H9 (cell line): ENCODE data around the gene ATF7. TPM values are rescaled to one million over a fixed set of nuclear protein-coding genes. Genes with fewer than 3 reads are reported as not detected.
A peak's percentile ranks its signal among the peaks of the same experiment; 100 is the strongest.

Experiments used
- DNase-seq: peaks from one replicate; pipeline ENCODE4 v3.0.0-alpha.2; 2017
- H2AFZ ChIP-seq: one replicate; pipeline ENCODE4 v1.6.1; 2013; ENCODE audit warnings: mild to moderate bottlenecking, low read length, control low read depth, moderate library complexity
- H2AK5ac ChIP-seq: 2 replicates; pipeline ENCODE4 v1.6.1; 2013; ENCODE audit warnings: low read length, control low read depth, mixed read lengths; ENCODE audit not compliant: insufficient read length
- H2BK120ac ChIP-seq: one replicate; pipeline ENCODE4 v1.6.1; 2013; ENCODE audit warnings: low read depth, mild to moderate bottlenecking, low read length, control low read depth, inconsistent platforms; ENCODE audit not compliant: poor library complexity, severe bottlenecking
- H2BK12ac ChIP-seq: 2 replicates; pipeline ENCODE4 v1.6.1; 2013; ENCODE audit warnings: low read length, control low read depth, mixed read lengths, low read depth; ENCODE audit not compliant: insufficient read length
- H2BK15ac ChIP-seq: 2 replicates; pipeline ENCODE4 v1.6.1; 2013; ENCODE audit warnings: low read depth, low read length, control low read depth
- H2BK20ac ChIP-seq: one replicate; pipeline ENCODE4 v1.6.1; 2013; ENCODE audit warnings: low read depth, mild to moderate bottlenecking, low read length, control low read depth, inconsistent platforms; ENCODE audit not compliant: poor library complexity, severe bottlenecking
- H2BK5ac ChIP-seq: 2 replicates; pipeline ENCODE4 v1.6.1; 2013; ENCODE audit warnings: low read length, control low read depth, mixed read lengths; ENCODE audit not compliant: insufficient read length
- H3K14ac ChIP-seq: 2 replicates; pipeline ENCODE4 v1.6.1; 2013; ENCODE audit warnings: low read length, control low read depth; ENCODE audit not compliant: insufficient read depth
- H3K18ac ChIP-seq: 2 replicates; pipeline ENCODE4 v1.6.1; 2013; ENCODE audit warnings: low read depth, mild to moderate bottlenecking, mixed read lengths, low read length, control low read depth; ENCODE audit not compliant: insufficient read length
- H3K23ac ChIP-seq: 2 replicates; pipeline ENCODE4 v1.6.1; 2013; ENCODE audit warnings: low read length, control low read depth, mixed read lengths, low read depth; ENCODE audit not compliant: insufficient read length
- H3K23me2 ChIP-seq: 2 replicates; pipeline ENCODE4 v1.6.1; 2013; ENCODE audit warnings: low read depth, mild to moderate bottlenecking, mixed read lengths, low read length, control low read depth; ENCODE audit not compliant: insufficient read length, poor library complexity, severe bottlenecking
- H3K27ac ChIP-seq: 2 replicates; pipeline ENCODE4 v1.5.1; 2013; ENCODE audit warnings: low read length, control low read depth, mixed read lengths, low read depth; ENCODE audit not compliant: insufficient read length
- H3K27me3 ChIP-seq: 2 replicates; pipeline ENCODE4 v1.6.1; 2013; ENCODE audit warnings: low read length, control low read depth, inconsistent platforms; ENCODE audit not compliant: insufficient read depth
- H3K4ac ChIP-seq: 2 replicates; pipeline ENCODE4 v1.6.1; 2013; ENCODE audit warnings: low read depth, mild to moderate bottlenecking, control low read depth, inconsistent platforms, low read length, moderate library complexity
- H3K4me1 ChIP-seq: 2 replicates; pipeline ENCODE4 v1.6.1; 2013; ENCODE audit warnings: low read length, control low read depth, inconsistent platforms; ENCODE audit not compliant: insufficient read depth
- H3K4me2 ChIP-seq: 2 replicates; pipeline ENCODE4 v1.6.1; 2013; ENCODE audit warnings: low read length, control low read depth, mixed read lengths; ENCODE audit not compliant: insufficient read length, insufficient read depth
- H3K56ac ChIP-seq: 2 replicates; pipeline ENCODE4 v1.6.1; 2013; ENCODE audit warnings: low read depth, mild to moderate bottlenecking, mixed read lengths, low read length, control low read depth; ENCODE audit not compliant: insufficient read length
- H3K79me1 ChIP-seq: 2 replicates; pipeline ENCODE4 v1.6.1; 2013; ENCODE audit warnings: low read depth, mild to moderate bottlenecking, moderate library complexity, low read length, control low read depth, inconsistent platforms; ENCODE audit not compliant: insufficient read depth, poor library complexity, severe bottlenecking
- H3K79me2 ChIP-seq: 2 replicates; pipeline ENCODE4 v1.6.1; 2013; ENCODE audit warnings: low read length, control low read depth, inconsistent platforms; ENCODE audit not compliant: insufficient read depth
- H3K9ac ChIP-seq: 2 replicates; pipeline ENCODE4 v1.6.1; 2013; ENCODE audit warnings: low read length, control low read depth, mixed read lengths; ENCODE audit not compliant: insufficient read length; ENCODE audit errors: extremely low read depth
- H3K9me3 ChIP-seq: one replicate; pipeline ENCODE4 v1.6.1; 2013; ENCODE audit warnings: low read depth, low read length, inconsistent platforms; ENCODE audit not compliant: control insufficient read depth
- H3T11ph ChIP-seq: one replicate; pipeline ENCODE4 v1.6.1; 2013; ENCODE audit warnings: mild to moderate bottlenecking, low read length, control low read depth, inconsistent platforms
- H4K20me1 ChIP-seq: one replicate; pipeline ENCODE4 v1.6.1; 2013; ENCODE audit not compliant: control insufficient read depth, insufficient read length, insufficient read depth
- H4K5ac ChIP-seq: 2 replicates; pipeline ENCODE4 v1.6.1; 2013; ENCODE audit warnings: low read depth, mild to moderate bottlenecking, mixed read lengths, low read length, control low read depth; ENCODE audit not compliant: insufficient read length
- H4K8ac ChIP-seq: replicated peaks from 2 replicates; pipeline ENCODE4 v1.6.1; 2013; ENCODE audit warnings: low read length, control low read depth, mixed read lengths, low read depth; ENCODE audit not compliant: insufficient read length
- H4K91ac ChIP-seq: 2 replicates; pipeline ENCODE4 v1.6.1; 2013; ENCODE audit warnings: low read depth, mild to moderate bottlenecking, moderate library complexity, mixed read lengths, low read length, control low read depth; ENCODE audit not compliant: insufficient read length
- H3K27ac Mint-ChIP-seq, 3 experiments: 2 replicates in 2 of 3; 3 replicates in 1 of 3; pipeline ENCODE4 v1.8.0; 2020 to 2021; ENCODE audit warnings: mixed read lengths in 3 of 3, mild to moderate bottlenecking in 1 of 3, moderate library complexity in 1 of 3
- H3K27me3 Mint-ChIP-seq: 2 replicates; pipeline ENCODE4 v1.8.0; 2021; ENCODE audit warnings: low read depth, mild to moderate bottlenecking, moderate library complexity, mixed read lengths
- H3K36me3 Mint-ChIP-seq, 3 experiments: 2 replicates in 2 of 3; 3 replicates in 1 of 3; pipeline ENCODE4 v1.8.0; 2020 to 2021; ENCODE audit warnings: low read depth in 3 of 3, mixed read lengths in 3 of 3; ENCODE audit not compliant: insufficient read depth in 1 of 3
- H3K4me1 Mint-ChIP-seq, 2 experiments: 2 replicates each; pipeline ENCODE4 v1.8.0; 2020; ENCODE audit warnings: mixed read lengths in 2 of 2
- H3K4me3 Mint-ChIP-seq, 2 experiments: 2 replicates in 1 of 2; 3 replicates in 1 of 2; pipeline ENCODE4 v1.8.0; 2020 to 2021; ENCODE audit warnings: mild to moderate bottlenecking in 2 of 2, mixed read lengths in 2 of 2, moderate library complexity in 1 of 2
- H3K9me3 Mint-ChIP-seq, 2 experiments: 2 replicates in 1 of 2; 3 replicates in 1 of 2; pipeline ENCODE4 v1.8.0; 2020; ENCODE audit warnings: mild to moderate bottlenecking in 2 of 2, mixed read lengths in 2 of 2, moderate library complexity in 1 of 2
- WGBS: extraction: QIAGEN DNeasy Blood & Tissue Kit; methylation state at CpG from one replicate; pipeline ENCODE4 v1.1.7; 2013; ENCODE audit warnings: missing lambda C conversion rate, low lambda C conversion rate, mixed read lengths; ENCODE audit not compliant: insufficient read length; ENCODE audit errors: extremely low coverage; 5-methylcytosine and 5-hydroxymethylcytosine counted together
- total RNA-seq: library from RNA; stranded (reverse); gene quantifications from 2 replicates; pipeline ENCODE4 v1.2.1, GENCODE V29; 2021
- TF ChIP-seq, protein P1 (sequence below): fragments of 200-600 bp; sonication (generic); conservative IDR thresholded peaks from 3 replicates; pipeline ENCODE4 v1.8.0; 2021; ENCODE audit warnings: antibody characterized with exemption, mild to moderate bottlenecking

The ATF7 gene
- total RNA-seq, 1 experiment from 2014 or later = 17.7 TPM

DNA sequence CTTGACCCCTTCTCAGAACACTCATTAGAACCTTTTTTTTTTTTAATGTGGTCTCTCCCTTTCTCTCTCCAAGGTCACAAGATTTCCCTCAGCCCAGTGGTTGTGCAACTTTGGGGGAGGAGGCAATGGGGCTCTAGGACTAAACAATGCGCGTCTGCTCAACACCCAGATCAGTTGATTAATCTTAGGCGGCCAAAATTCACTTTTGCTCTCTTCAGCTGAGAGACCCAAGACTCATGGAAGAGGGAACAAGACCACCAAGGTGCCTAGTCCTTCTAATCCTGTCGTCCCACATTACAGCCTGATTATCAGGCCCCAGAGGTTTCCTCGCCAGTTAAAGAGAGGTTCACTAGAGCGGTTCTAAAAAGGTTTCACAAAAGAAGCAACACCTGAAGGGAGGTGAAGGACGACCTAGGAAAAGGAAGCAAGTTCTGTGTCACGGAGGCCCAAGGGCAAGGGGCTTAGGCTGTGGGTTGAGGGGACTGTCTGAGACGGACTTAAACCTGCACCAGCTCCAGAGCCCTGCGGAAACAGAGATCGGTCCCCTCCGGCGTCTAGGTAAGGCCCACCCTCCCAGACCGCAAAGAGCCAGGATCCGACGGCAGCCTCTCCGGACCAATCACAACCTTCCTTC lies 125.9 kb downstream of the ATF7 start:
- H4K20me1 ChIP-seq = no peaks in the 10 kb centered on the region
- H4K8ac ChIP-seq = no peak overlapping the region
- H3K14ac ChIP-seq = no peak overlapping the region
- peaks cover 43 to 47% of the 10 kb centered on the region in 2 experiments for H3K4me1 Mint-ChIP-seq
- H2BK5ac ChIP-seq = no peak overlapping the region
- H2AFZ ChIP-seq = no peak overlapping the region
- H3K27ac ChIP-seq = peak overlapping the region; percentile 49
- no peak overlapping the region for H2BK120ac ChIP-seq
- H3K4me2 ChIP-seq = peak overlapping the region; percentile 83
- peak overlapping the region; percentile 86 to 90 for H3K4me3 Mint-ChIP-seq
- H3K79me1 ChIP-seq = peaks cover 7% of the 10 kb centered on the region
- H3K9me3 Mint-ChIP-seq = no peaks in the 10 kb centered on the region
- no peak overlapping the region for H2BK12ac ChIP-seq
- peaks cover 12 to 31% (median 12%) of the 10 kb centered on the region in 3 experiments for H3K36me3 Mint-ChIP-seq
- no peak overlapping the region for H2BK20ac ChIP-seq
- H3K27me3 Mint-ChIP-seq = no peaks in the 10 kb centered on the region
- H4K5ac ChIP-seq = no peak overlapping the region
- no peak overlapping the region for H3K4ac ChIP-seq
- no peaks in the 10 kb centered on the region; the same call in 1 of the 2 replicates for H3K79me2 ChIP-seq
- H3K27me3 ChIP-seq = no peaks in the 10 kb centered on the region
- WGBS = no CpG with 5 or more reads among the region's 17 CpGs
- H4K91ac ChIP-seq = no peak overlapping the region
- TF ChIP-seq, protein P1, sequence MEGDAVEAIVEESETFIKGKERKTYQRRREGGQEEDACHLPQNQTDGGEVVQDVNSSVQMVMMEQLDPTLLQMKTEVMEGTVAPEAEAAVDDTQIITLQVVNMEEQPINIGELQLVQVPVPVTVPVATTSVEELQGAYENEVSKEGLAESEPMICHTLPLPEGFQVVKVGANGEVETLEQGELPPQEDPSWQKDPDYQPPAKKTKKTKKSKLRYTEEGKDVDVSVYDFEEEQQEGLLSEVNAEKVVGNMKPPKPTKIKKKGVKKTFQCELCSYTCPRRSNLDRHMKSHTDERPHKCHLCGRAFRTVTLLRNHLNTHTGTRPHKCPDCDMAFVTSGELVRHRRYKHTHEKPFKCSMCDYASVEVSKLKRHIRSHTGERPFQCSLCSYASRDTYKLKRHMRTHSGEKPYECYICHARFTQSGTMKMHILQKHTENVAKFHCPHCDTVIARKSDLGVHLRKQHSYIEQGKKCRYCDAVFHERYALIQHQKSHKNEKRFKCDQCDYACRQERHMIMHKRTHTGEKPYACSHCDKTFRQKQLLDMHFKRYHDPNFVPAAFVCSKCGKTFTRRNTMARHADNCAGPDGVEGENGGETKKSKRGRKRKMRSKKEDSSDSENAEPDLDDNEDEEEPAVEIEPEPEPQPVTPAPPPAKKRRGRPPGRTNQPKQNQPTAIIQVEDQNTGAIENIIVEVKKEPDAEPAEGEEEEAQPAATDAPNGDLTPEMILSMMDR = no peak
- peak overlapping the region; percentile 71 to 98 (median 94); a peak in 6 of 7 replicates for H3K27ac Mint-ChIP-seq
- peaks cover 20% of the 10 kb centered on the region for H3K23me2 ChIP-seq
- no peaks in the 10 kb centered on the region for H3K9me3 ChIP-seq
- no peak overlapping the region for H3K23ac ChIP-seq
- peak overlapping the region; percentile 17 for H3K56ac ChIP-seq
- peaks cover 6% of the 10 kb centered on the region; the same call in 1 of the 2 replicates for H3K4me1 ChIP-seq
- no peak overlapping the region for H3T11ph ChIP-seq
- H2BK15ac ChIP-seq = no peak overlapping the region
- DNase-seq = no peak
- peak overlapping the region; percentile 69 for H3K9ac ChIP-seq
- H2AK5ac ChIP-seq = no peak overlapping the region
- peak overlapping the region; percentile 12 for H3K18ac ChIP-seq
